ENCODE data around the gene CACNG5.

GRCh38 chr17:66920950-66921349, 86.0 kb downstream of the CACNG5 start:
- TF ChIP-seq, protein P1, sequence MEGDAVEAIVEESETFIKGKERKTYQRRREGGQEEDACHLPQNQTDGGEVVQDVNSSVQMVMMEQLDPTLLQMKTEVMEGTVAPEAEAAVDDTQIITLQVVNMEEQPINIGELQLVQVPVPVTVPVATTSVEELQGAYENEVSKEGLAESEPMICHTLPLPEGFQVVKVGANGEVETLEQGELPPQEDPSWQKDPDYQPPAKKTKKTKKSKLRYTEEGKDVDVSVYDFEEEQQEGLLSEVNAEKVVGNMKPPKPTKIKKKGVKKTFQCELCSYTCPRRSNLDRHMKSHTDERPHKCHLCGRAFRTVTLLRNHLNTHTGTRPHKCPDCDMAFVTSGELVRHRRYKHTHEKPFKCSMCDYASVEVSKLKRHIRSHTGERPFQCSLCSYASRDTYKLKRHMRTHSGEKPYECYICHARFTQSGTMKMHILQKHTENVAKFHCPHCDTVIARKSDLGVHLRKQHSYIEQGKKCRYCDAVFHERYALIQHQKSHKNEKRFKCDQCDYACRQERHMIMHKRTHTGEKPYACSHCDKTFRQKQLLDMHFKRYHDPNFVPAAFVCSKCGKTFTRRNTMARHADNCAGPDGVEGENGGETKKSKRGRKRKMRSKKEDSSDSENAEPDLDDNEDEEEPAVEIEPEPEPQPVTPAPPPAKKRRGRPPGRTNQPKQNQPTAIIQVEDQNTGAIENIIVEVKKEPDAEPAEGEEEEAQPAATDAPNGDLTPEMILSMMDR (IDR thresholded peaks at IDR 0.05) = no peak
- TF ChIP-seq POLR2A (IDR thresholded peaks at IDR 0.05) = no peak

All from heart left ventricle (tissue), 13 donors.